Ascending aorta (tissue), 2 donors: ENCODE measurements around the gene C3orf49. TPM values are rescaled to one million over a fixed set of nuclear protein-coding genes. Genes with fewer than 3 reads are reported as not detected.
A peak's percentile ranks its signal among the peaks of the same experiment; 100 is the strongest.

Experiments
- DNase-seq, 2 donors: peaks; one replicate each; pipeline ENCODE4 v3.0.0-alpha.2; 2019; ENCODE audit warnings: low spot score in 2 of 2
- H3K27ac ChIP-seq, 2 donors: fragments of 200-600 bp; sonication (generic); one replicate each; pipeline ENCODE4 v1.5.1; 2016 to 2017; ENCODE audit warnings: mild to moderate bottlenecking in 1 of 2
- H3K27me3 ChIP-seq: fragments of 200-600 bp; sonication (generic); one replicate; pipeline ENCODE4 v1.5.1; 2017
- H3K36me3 ChIP-seq, 2 donors: fragments of 200-600 bp; sonication (generic); one replicate each; pipeline ENCODE4 v1.5.1; 2016
- H3K4me1 ChIP-seq, 2 donors: fragments of 200-600 bp; sonication (generic); one replicate each; pipeline ENCODE4 v1.5.1; 2016 to 2017; ENCODE audit warnings: mild to moderate bottlenecking in 1 of 2
- H3K4me3 ChIP-seq, 2 donors: fragments of 200-600 bp; sonication (generic); one replicate each; pipeline ENCODE4 v1.5.1; 2016 to 2017; ENCODE audit warnings: mild to moderate bottlenecking in 1 of 2
- H3K9me3 ChIP-seq, 2 donors: fragments of 200-600 bp; sonication (generic); one replicate each; pipeline ENCODE4 v1.5.1; 2016
- intact Hi-C: fragments of 100-400 bp; cut with DNase I; formaldehyde crosslinking; loops from one replicate; pipeline ENCODE4 v1.15.1; 2023
- total RNA-seq: library from RNA; depleted of rRNA; stranded (reverse); fragments of >200 nt; gene quantifications from one replicate; pipeline ENCODE4 v1.1.0, GENCODE V29; 2016
- TF ChIP-seq, protein P1 (sequence below), 3 experiments: fragments of 200-600 bp in 2 of 3; fragments of 450-650 bp in 1 of 3; sonication (generic) in 2 of 3; IDR thresholded peaks; one replicate each; pipeline ENCODE4 v1.5.1; 2016 to 2019; ENCODE audit warnings: antibody characterized with exemption in 3 of 3, mild to moderate bottlenecking in 1 of 3, moderate library complexity in 1 of 3

The C3orf49 gene
- total RNA-seq, 1 donor from 2014 or later = not detected

DNA sequence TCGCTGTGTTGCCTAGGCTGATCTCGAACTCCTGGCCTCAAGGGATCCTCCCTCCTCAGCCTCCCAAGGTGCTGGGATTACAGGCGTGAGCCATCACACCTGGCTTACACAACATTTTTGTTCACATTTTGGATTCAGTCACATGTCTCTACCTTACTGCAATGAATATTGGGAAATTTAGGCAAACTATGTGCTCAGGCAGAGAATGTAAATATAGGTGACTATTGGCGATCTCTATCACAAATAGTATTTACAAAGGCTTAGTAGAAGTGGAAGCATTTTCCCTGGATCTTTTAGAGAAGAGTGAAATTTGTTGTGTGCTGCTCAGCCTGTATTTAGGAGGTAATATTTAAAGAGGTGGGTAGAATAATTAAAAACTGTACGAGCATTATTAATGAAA is 72.4 kb downstream of the C3orf49 start:
- H3K36me3 ChIP-seq = peaks cover 0 to 4% of the 10 kb centered on the region in 2 donors
- TF ChIP-seq, protein P1, sequence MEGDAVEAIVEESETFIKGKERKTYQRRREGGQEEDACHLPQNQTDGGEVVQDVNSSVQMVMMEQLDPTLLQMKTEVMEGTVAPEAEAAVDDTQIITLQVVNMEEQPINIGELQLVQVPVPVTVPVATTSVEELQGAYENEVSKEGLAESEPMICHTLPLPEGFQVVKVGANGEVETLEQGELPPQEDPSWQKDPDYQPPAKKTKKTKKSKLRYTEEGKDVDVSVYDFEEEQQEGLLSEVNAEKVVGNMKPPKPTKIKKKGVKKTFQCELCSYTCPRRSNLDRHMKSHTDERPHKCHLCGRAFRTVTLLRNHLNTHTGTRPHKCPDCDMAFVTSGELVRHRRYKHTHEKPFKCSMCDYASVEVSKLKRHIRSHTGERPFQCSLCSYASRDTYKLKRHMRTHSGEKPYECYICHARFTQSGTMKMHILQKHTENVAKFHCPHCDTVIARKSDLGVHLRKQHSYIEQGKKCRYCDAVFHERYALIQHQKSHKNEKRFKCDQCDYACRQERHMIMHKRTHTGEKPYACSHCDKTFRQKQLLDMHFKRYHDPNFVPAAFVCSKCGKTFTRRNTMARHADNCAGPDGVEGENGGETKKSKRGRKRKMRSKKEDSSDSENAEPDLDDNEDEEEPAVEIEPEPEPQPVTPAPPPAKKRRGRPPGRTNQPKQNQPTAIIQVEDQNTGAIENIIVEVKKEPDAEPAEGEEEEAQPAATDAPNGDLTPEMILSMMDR (IDR thresholded peaks at IDR 0.05) = no peak
- no peak overlapping the region for H3K4me3 ChIP-seq
- no peaks in the 10 kb centered on the region for H3K9me3 ChIP-seq
- no peaks in the 10 kb centered on the region for H3K27me3 ChIP-seq
- DNase-seq = no peak
- intact Hi-C loops = no loop called here
- no peak overlapping the region for H3K27ac ChIP-seq
- peaks cover 2 to 6% of the 10 kb centered on the region in 2 donors for H3K4me1 ChIP-seq

- H3K27me3 ChIP-seq = no peaks in the 10 kb centered on the region
- DNase-seq = no peak
- H3K9me3 ChIP-seq = no peaks in the 10 kb centered on the region
- intact Hi-C loops = no loop called here
- TF ChIP-seq, protein P1 (IDR thresholded peaks at IDR 0.05) = no peak
- H3K4me1 ChIP-seq = peaks cover 2 to 4% of the 10 kb centered on the region in 2 donors
- H3K27ac ChIP-seq = no peak overlapping the region
- H3K36me3 ChIP-seq = peaks cover 0 to 4% of the 10 kb centered on the region in 2 donors
- H3K4me3 ChIP-seq = no peak overlapping the region
These were observed 73.8 kb downstream of the C3orf49 start for GRCh38 chr3:63892773-63893352.

DNA sequence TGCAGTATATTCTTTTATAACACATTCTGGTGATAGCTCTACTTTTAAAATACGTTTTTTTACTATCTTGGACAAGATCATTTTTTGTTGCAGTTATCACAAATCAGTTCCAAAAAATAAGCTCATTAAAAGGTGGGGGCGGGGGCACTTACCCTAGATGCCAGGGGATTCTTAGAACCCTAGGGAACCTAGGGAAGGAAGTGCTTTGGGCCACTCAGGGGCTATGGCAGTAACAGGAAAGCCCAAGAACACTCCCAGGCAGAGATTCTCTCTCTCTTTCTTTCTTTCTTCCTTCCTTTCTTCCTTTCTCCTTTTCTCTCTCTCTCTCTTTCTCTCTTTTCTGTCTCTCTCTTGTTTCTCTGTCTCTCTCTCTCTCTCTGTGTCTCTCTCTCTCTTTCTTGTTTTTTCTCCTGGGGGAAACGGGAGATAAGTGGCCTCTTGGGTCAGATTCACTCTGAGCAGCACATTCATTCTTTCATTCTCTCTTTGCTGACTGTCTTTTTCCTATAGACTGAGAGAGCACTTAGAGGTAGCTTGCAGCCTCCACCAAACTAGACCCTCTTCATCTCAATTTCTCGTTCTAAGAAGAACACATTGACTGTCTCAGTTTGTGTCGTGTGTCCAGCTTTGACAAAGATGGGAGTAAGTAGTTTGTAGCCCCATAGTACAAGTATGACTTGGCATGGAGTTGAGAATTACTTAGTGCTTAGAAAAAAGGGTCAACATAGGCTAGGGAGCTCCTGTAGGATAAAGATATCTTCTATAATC is 76.5 kb downstream of the C3orf49 start:
- TF ChIP-seq, protein P1 (IDR thresholded peaks at IDR 0.05) = no peak
- Histone ChIP-seq H3K4me1 (peaks cover 0 to 4% of the 10 kb centered on the region in 2 donors), H3K27ac (peak overlapping the region; percentile 9 to 22), H3K36me3 (peaks cover 6 to 22% of the 10 kb centered on the region in 2 donors), H3K9me3 (no peaks in the 10 kb centered on the region), H3K4me3 (no peak overlapping the region), H3K27me3 (no peaks in the 10 kb centered on the region)
- intact Hi-C loops = no loop called here
- DNase-seq = no peak

GRCh38 chr3:63896332-63897030 is 77.4 kb downstream of the C3orf49 start:
- H3K4me1 ChIP-seq = peaks cover 0 to 4% of the 10 kb centered on the region in 2 donors
- intact Hi-C loops = no loop called here
- no peak for DNase-seq
- no peaks in the 10 kb centered on the region for H3K27me3 ChIP-seq
- TF ChIP-seq, protein P1 (IDR thresholded peaks at IDR 0.05) = no peak
- H3K36me3 ChIP-seq = peaks cover 6 to 18% of the 10 kb centered on the region in 2 donors
- H3K9me3 ChIP-seq = no peaks in the 10 kb centered on the region
- no peak overlapping the region for H3K4me3 ChIP-seq
- H3K27ac ChIP-seq = no peak overlapping the region

Other genes starting within 250 kb of the C3orf49 start
- not detected for gene SNTN, start 166.6 kb upstream of the C3orf49 start, total RNA-seq
- 13.8 TPM for gene THOC7, start 44.5 kb downstream of the C3orf49 start, total RNA-seq
- 13.2 TPM for gene ATXN7, start 44.6 kb downstream of the C3orf49 start, total RNA-seq
- not detected for gene SCAANT1, start 93.1 kb downstream of the C3orf49 start, total RNA-seq
- 49.2 TPM for gene PSMD6, start 204.2 kb downstream of the C3orf49 start, total RNA-seq